Fibroblast of skin of left biceps (primary cell): ENCODE results near the gene KRT79.
"Not testable (repeated sequence)": the region's sequence is repeated elsewhere in the genome, so short reads cannot be mapped to it uniquely, and the experiment has no call there.

Experiments used
- DNase-seq, 2 experiments: peaks; one replicate each; pipeline ENCODE4 v3.0.0-alpha.2; 2013; ENCODE audit warnings: low read depth in 2 of 2

The KRT79 gene

DNA sequence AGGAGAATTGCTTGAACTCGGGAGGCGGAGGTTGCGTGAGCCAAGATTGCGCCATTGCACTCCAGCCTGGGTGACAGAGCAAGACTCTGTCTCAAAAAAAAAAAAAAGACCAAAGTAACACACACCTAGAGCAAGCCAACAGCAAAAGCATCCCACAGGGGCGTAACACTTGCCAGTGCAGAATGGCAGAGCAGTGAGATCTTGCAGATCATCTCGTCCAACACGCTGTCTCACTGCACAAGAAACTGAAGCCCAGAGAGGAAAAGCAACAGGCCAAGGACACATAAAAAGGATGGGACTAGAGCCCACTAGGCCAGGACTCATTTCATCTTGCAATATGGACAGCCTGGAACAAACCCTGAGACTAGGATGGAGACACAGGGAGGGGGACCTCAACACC, 27.4 kb upstream of the KRT79 start:
- no peak for DNase-seq

GRCh38 chr12:52860102-52860823, 26.2 kb upstream of the KRT79 start:
- no peak for DNase-seq

GRCh38 chr12:52857500-52857899, 23.4 kb upstream of the KRT79 start:
- no peak for DNase-seq

DNA sequence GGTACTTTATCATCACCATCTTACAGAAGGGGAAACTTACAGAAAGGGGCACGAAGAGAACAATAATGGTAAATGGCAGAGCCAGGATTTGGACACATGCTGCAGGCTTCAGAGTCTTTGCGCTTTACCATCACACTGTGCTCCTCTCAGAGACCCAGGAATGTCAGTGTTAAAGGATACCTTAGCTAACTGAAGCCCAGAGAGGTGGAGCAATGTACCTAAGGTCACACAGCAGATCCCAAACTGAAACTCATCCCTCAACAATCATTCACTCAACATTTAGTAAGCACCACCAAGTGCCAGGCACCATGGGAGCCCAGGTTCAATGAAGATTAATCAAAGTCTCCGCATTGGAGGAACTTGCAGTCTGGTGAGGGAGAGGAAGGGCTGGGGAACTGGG, 22.7 kb upstream of the KRT79 start:
- no peak for DNase-seq

DNA sequence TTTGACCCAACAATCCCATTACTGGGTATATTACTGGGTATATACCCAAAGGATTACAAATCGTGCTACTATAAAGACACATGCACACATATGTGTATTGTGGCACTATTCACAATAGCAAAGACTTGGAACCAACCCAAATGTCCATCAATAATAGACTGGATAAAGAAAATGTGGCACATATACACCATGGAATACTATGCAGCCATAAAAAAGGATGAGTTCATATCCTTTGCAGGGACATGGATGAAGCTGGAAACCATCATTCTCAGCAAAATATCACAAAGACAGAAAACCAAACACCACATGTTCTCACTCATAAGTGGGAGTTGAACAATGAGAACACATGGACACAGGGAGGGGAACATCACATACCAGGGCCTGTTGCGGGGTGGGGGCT, 22.0 kb upstream of the KRT79 start:
- DNase-seq = not testable (repeated sequence)

- DNase-seq = no peak
Measured at GRCh38 chr12:52851787-52852186, 17.7 kb upstream of the KRT79 start.

- DNase-seq = no peak
Measured at GRCh38 chr12:52850681-52851080, 16.6 kb upstream of the KRT79 start.

DNA sequence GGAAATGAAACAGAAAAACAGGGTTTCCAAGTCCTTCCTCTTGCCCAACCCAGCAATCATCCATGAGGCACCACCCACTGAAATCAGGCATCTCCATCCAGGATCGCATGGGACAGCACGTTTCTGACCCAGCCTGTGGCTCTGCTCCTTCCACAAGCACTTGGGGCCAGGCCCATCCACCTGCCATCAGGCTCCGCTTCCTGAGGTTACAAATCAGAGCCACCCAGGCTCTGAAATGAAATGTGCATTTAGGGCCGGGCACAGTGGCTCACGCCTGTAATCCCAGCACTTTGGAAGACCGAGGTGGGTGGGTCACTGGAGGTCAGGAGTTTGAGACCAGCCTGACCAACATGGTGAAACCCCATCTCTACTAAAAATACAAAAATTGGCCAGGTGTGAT, 15.4 kb upstream of the KRT79 start:
- DNase-seq = no peak

DNA sequence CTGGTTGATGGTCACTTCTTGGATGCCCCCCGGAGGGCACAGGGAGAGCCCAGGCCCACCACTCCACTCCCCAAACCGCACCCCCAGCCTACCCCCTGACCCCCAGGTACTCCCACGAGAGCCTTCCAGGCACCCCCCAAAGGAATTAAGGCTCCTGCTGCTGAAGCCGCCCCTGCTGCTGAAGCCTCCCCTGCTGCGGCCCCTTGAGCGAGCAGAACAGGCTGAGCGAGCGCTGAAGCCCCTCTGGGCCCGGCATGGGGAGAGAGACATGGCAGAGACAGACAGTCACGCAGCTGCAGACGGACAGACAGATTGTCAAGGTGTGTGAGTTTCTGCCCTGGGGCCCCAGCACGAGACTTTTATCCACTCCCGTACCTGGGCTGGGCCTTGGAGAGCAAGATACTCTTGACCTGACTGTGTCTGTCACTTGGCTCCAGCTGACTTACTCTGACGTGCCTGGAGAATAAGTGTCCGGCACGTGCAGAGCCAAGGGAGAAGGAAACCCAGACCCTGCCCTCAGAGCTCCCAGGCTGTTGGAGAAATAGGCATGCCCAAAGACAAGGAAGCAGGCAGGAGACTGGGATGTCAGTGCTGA, 14.6 kb upstream of the KRT79 start, which contains the start of gene KRT78:
Gene KRT78 (minus strand): TSS at position 334 of the 595 bp plus-strand sequence. CDS start 64 bp downstream, at position 270.
- DNase-seq = no peak

- DNase-seq = no peak
Measured at GRCh38 chr12:52847335-52848102, 13.4 kb upstream of the KRT79 start.

- DNase-seq = no peak
Measured at GRCh38 chr12:52846356-52846970, 12.4 kb upstream of the KRT79 start.

DNA sequence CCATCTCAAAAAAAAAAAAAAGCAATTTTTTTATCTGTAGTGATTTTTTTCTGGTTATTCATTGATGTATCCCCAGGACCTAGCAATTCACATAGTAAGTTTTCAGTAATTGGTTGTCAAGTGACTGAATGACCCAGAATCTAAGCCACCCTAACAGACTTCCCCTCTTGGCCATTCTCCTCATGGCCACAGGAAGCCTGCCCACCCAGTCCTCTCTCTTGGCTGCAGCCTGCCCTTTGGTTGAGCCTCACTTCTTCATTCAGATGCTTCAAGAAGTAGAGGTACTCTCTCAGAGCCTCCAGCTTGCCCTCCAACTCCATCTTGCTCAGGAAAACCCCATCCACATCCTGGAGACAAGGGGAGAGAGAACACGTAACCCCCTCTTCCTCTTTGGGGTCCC, 11.8 kb upstream of the KRT79 start:
- DNase-seq = no peak

GRCh38 chr12:52844386-52844785, 10.3 kb upstream of the KRT79 start:
- DNase-seq = no peak

GRCh38 chr12:52839436-52840105, 5.5 kb upstream of the KRT79 start:
- no peak for DNase-seq

DNA sequence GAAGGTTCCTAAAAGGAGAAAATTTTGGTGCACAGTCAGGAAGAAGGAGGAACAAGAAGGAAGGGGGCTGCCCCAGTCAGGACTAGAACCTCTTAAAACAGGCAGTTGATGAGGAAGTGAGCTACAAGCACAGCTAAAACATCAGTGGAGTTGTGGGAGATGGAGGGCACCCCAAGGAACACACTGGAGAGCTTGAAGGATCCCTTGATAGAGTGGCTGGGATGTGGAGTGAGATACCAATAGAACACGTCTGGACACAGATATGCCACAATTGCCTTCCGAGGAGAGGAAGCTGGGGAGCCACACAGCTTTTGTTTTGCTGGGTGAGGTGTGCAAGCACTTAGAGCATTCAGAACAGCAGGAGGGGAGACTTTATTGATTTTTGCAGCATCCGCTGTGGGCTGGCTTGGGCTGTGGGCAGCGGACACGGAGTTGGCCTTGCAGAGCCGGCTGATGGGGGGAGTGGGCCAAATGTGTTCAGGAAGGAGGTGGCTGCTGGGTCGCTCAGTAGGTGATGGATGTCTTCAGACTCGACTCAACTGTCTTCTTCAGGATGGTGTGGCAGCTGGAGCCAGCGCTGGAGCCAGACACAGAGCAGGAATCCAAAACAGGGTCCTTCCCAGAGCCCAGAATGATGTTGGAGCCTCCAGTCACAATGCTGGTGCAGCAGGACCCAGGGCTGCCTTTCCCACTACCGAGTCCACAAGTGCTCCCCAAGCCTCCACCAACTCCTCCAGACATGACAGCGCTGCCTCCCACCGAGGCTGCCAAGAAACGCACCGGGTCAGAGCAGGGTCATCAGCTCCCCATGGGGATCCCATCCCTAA, 4.7 kb upstream of the KRT79 start:
- no peak for DNase-seq

GRCh38 chr12:52837781-52838608, 3.9 kb upstream of the KRT79 start:
- no peak for DNase-seq

DNA sequence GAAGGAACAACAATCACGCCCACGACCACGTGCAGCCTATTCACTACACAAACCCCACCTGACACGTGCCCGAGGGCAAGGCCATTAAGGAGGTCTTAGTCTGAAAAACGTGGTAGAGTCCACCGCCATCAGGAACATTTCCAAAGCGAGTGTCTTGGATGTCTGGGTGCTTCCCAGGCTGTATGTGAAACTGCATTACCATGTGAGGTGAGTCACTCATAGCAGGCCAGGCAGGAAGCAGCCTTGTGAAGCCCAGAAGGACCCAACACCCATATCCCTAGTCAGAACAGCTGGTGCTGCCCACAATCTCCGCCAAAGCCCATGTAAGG, 3.3 kb upstream of the KRT79 start:
- peak in 1 of 2 experiments; percentile 17 for DNase-seq

DNA sequence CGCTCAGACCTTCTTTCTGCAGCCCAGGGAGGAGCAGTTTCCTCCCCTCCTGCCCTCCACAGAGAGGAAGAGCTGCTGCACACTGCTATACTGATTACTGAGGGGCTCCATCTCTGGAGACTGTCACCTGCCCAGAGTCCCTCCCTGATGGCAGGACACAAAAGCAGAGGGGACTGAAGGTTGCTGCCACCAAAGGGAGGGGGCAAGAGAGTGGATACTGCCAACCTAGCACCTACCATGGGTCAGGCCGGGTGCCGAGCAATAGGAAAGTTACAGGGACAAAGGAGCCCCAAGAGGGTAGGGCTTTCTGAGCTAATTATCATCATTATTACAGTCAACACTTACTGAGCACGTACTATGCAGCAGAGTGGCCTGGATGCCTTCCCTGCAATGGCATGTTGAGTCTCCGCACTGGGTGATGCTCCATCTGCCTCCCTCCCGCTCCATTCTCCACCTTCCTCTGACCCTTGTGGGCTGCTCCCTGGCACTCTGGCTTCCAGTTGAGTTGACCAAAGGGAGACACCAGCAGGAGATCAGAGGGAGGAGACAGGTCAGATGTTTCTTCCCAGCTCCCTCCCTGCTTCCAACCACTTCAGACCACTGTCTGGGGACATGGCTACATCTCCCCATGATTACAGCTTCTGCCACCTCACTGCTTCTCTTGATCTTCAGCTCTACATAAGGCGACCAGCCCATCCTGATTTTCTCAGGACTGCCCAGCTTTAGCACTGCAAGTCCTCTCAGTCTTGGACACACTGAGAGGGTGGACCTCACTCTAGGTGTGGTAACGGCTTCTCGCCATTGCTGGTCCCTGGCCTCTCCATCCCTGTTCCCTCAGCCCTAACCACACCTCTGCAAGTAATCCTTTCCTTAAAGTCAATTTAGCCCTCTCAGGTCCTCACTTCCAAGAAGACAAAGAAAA, 2.6 kb upstream of the KRT79 start:
- DNase-seq = no peak

- DNase-seq = no peak
Measured at GRCh38 chr12:52836042-52836466, 1.9 kb upstream of the KRT79 start.
